ENCODE data around the gene FRG2B.
"Not testable (repeated sequence)": the region's sequence is repeated elsewhere in the genome, so short reads cannot be mapped to it uniquely, and the experiment has no call there.

Gene FRG2B

DNA sequence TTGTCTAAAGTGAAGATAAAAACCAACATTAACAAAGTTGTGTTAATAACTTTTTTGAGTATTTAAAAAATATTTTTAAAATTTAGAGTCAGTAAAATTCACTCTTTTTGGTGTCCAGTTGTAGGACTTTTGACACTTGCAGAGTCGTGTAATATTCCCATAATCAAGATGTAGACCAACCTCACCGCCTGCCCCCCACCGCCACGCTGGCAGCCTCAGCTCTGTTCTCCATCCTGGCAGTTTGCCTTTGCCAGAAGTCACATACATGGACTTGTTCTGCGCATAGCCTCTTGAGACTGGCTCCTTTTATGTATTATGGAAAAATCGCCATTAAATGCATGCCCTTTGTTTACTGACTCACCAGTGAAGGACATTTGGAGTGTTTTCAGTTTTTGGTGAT is 33.9 kb downstream of the FRG2B start:
- no peak for DNase-seq

GRCh38 chr10:133590970-133591359 is 35.6 kb downstream of the FRG2B start:
- no peak for DNase-seq

- DNase-seq = no peak
Measured at GRCh38 chr10:133590226-133590969, 36.2 kb downstream of the FRG2B start.

DNA sequence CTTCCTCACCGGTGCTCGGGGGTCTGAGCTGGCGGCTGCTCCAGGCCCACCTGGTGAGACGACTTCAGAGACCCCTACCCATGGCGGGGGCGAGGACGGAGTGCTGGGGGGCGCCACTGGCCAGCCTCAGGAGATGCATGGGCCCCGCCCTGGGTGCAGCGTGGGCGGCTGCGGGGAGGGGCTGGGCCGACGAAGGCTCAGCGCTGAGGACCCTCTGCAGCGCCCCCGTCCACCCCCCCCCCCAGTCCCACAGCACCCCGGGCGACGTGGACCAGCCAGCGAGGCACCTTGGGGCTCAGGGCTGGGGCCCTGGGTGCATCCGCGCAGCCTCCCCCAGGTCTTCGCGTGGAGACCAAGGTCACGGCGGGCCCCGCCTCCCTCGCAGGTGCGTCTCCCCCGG is 49.6 kb downstream of the FRG2B start:
- DNase-seq = not testable (repeated sequence)

Data from NCI-H524 (cell line).